Measurements from ENCODE around the gene PRELID3B.
A peak's percentile ranks its signal among the peaks of the same experiment; 100 is the strongest.
"Not testable (repeated sequence)": the region's sequence is repeated elsewhere in the genome, so short reads cannot be mapped to it uniquely, and the experiment has no call there.

PRELID3B gene

DNA sequence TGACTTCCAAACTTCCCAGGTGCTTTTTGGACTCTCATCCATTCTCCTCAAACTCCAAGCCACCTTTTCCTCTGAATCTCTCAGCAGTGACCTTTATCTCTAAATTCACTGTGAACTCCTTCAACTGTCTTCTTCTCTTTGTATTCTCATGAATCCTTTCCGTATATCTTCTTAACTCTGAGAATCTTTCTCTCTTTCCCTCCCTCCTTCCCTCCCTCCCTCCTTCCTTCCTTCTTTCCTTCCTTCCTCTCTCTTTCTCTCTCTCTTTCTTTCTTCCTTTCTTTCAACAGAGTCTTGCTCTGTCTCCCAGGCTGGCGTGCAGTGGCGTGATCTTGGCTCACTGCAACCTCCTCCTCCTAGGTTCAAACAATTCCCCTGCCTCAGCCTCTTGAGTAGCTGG lies 4.3 kb upstream of the PRELID3B start:
- TF ChIP-seq, protein P1, sequence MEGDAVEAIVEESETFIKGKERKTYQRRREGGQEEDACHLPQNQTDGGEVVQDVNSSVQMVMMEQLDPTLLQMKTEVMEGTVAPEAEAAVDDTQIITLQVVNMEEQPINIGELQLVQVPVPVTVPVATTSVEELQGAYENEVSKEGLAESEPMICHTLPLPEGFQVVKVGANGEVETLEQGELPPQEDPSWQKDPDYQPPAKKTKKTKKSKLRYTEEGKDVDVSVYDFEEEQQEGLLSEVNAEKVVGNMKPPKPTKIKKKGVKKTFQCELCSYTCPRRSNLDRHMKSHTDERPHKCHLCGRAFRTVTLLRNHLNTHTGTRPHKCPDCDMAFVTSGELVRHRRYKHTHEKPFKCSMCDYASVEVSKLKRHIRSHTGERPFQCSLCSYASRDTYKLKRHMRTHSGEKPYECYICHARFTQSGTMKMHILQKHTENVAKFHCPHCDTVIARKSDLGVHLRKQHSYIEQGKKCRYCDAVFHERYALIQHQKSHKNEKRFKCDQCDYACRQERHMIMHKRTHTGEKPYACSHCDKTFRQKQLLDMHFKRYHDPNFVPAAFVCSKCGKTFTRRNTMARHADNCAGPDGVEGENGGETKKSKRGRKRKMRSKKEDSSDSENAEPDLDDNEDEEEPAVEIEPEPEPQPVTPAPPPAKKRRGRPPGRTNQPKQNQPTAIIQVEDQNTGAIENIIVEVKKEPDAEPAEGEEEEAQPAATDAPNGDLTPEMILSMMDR (IDR thresholded peaks at IDR 0.05; ENCODE audit: control extremely low read depth, extremely low read depth, low read depth, missing control alignments), result no peak
- CTCF ChIA-PET, result interaction anchor here (1.2 to 1.5 kb wide), 2 partner anchors 15 to 171 kb away, joined by 3 read pairs; partner anchors contain the start of gene ATP5F1E
- POLR2A ChIA-PET, result no interaction called here

DNA sequence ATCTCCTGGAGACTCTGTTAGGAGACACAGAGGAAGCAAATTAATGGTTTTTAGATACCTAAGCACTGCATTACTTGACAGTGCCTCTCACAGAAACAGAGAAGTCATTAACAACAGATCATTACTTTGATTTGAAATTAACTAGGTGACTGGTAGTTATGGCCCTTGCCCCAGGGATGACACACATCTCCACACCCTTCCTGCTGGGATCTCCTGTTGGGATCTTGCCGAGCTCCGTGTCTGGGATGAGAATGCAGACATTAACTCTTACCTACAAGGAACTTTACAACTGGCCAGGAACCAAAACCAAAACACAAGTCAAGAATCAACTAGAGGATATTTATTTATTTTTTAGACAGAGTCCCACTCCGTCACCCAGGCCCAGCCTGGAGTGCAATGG lies 2.2 kb upstream of the PRELID3B start:
- ChIA-PET POLR2A (no interaction called here), CTCF (no interaction called here)
- TF ChIP-seq, protein P1 (IDR thresholded peaks at IDR 0.05; ENCODE audit: control extremely low read depth, extremely low read depth, low read depth, missing control alignments), result no peak
- no peak for DNase-seq (ENCODE audit: extremely low spot score)

More for the DNA sequence above, 4.3 kb upstream of the PRELID3B start:
- DNase-seq (ENCODE audit: extremely low spot score), result no peak

DNA sequence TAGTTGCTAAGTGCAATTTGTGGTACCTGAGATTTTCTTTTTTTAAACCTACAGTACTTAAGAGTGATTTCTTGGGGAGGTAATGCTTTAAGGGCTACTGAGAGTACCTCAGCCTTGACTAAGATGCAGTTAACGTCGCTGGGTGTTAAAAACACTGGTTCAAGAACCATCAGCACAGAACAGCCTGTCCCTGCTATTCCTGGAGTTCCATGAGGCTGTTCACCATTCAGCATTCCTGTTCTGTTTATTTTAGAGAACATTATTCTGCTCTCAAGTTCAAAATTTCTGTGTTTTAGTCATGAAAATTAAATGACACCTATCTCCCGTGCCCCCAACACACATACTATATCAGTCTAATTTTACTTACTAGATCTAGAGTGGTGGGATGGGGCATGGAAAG lies 1.7 kb upstream of the PRELID3B start:
- POLR2A ChIA-PET, result no interaction called here
- DNase-seq (ENCODE audit: extremely low spot score), result no peak
- CTCF ChIA-PET, result interaction anchor here (1.0 to 2.5 kb wide), 4 partner anchors 12 to 452 kb away, joined by 3 to 9 read pairs (median 4); partner anchors contain the start of gene ATP5F1E
- TF ChIP-seq, protein P1 (IDR thresholded peaks at IDR 0.05; ENCODE audit: control extremely low read depth, extremely low read depth, low read depth, missing control alignments), result no peak

DNA sequence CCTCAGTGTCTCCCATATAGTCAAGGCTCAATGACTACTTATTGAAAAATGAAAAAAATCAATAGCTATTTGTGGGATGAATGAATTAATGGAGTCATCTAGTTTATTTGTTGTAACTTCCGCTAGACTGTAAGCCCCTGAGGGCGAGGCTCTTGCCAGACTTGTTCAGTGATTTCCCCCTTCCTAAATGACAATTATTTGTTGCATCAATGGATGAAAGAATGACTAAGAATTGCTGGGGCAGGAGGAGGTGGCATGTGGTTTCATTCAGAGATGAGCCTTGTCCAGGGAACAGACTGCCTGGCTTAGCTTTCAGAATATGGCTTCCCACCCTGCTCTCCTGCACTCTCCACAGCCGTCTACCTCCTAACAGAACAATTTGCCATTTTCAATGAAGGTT lies 1.1 kb upstream of the PRELID3B start:
- TF ChIP-seq, protein P1 (IDR thresholded peaks at IDR 0.05; ENCODE audit: control extremely low read depth, extremely low read depth, low read depth, missing control alignments), result no peak
- POLR2A ChIA-PET, result interaction anchor here (0.7 kb wide), 1 partner anchor 11 kb away, joined by 3 read pairs; the partner anchor contains the start of gene ATP5F1E
- CTCF ChIA-PET, result interaction anchor here (1.0 to 2.5 kb wide), 4 partner anchors 11 to 453 kb away, joined by 3 to 9 read pairs (median 4); partner anchors contain the start of gene ATP5F1E
- DNase-seq (ENCODE audit: extremely low spot score), result no peak

DNA sequence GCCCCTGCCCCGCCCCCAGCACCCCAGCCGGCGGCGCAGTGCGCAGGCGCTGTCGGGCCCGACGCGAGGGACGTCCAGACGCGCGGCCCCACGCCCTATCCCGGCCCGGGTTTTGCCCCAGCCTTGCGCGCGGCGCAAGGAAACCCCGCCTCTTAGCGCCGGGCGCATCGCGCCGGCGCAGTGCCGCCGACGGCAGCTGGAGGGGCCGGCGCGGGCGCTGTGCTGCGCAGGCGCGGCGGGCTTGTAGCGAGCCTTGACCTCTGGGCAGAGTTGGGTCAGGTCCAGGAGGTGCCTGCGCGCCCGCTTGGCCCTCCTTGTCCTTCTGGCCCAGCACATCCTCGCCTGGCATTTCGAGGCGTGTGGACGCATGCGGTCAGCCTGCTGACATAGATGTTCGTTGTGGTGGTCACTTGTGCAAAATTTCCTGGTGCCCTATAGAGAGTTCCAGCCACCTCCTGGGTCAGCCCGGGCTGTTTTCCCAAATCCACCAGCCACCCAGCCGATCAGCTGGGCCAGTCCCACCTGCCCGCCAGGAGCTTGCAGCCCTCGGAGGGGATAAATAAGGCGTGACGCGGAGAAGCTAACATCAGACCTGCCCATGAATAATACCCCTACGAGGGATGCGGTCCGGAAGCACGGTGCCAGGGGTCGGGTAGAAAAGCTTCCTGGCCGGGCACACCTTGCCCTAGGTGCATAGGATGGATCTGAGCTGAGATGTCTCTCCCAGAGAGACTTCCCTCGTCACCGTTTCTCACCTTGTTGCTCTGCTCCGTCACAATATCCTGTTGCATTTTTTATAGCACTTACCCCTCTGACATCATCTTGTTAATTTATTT lies 428 bp upstream of the PRELID3B start:
- TF ChIP-seq, protein P1 (IDR thresholded peaks at IDR 0.05; ENCODE audit: control extremely low read depth, extremely low read depth, low read depth, missing control alignments), result no peak
- POLR2A ChIA-PET, result interaction anchor here (0.6 to 0.7 kb wide), 2 partner anchors 11 kb away, joined by 3 read pairs; partner anchors contain the start of gene ATP5F1E
- DNase-seq (ENCODE audit: extremely low spot score), result peak; percentile 100
- CTCF ChIA-PET, result interaction anchor here (1.0 to 2.5 kb wide), 5 partner anchors 10 to 453 kb away, joined by 3 to 9 read pairs (median 3); partner anchors contain the start of gene ATP5F1E

DNA sequence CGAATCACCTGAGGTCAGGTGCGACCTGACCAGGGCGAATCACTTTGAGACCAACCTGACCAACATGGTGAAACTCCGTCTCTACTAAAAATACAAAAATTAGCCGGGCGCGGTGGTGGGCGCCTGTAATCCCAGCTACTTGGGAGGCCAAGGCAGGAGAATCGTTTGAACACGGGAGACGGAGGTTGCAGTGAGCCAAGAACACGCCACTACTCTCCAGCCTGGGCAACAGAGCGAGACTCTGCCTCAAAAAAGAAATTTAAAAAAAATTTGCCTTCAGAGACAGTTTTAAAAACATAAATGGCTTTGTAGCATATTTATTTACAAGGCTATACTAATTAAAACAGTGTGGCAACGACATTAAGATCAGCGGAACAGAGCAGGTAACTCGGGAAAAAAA lies 1.1 kb downstream of the PRELID3B start:
- CTCF ChIA-PET, result interaction anchor here (1.7 kb wide), 1 partner anchor 10 kb away, joined by 5 read pairs; the partner anchor contains the start of gene ATP5F1E
- POLR2A ChIA-PET; DNase-seq (ENCODE audit: extremely low spot score): not testable (repeated sequence)

DNA sequence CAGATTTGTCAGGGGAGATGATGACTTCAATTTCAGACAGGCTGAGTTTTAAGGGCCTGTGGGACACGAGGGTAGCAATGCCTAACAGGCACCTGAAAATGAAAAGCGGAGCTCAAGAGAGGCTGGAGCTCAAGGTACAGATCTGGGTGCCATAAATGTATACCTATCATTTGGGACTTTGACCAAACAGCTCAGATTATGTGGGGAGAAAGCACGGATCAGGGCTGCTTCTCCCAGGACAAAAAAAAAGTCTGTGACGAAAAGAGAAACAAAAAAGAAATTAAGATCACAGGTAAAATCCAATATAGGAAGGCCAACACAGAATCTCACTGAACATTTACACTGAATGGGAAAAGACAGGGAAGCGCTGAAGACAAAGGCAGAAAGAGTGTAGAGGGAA lies 1.9 kb downstream of the PRELID3B start:
- TF ChIP-seq, protein P1 (IDR thresholded peaks at IDR 0.05; ENCODE audit: control extremely low read depth, extremely low read depth, low read depth, missing control alignments), result no peak
- no peak for DNase-seq (ENCODE audit: extremely low spot score)
- POLR2A ChIA-PET, result interaction anchor here (1.1 kb wide), 1 partner anchor 8 kb away, joined by 3 read pairs; the partner anchor contains the start of gene ATP5F1E
- CTCF ChIA-PET, result interaction anchor here (0.7 to 1.7 kb wide), 3 partner anchors 9 to 167 kb away, joined by 3 to 5 read pairs (median 4); partner anchors contain the start of gene ATP5F1E
